ENCODE results near the gene INPP5D. TPM values are rescaled to one million over a fixed set of nuclear protein-coding genes. Genes with fewer than 3 reads are reported as not detected.

INPP5D gene
- total and polyA plus RNA-seq, 3 experiments from 2014 or later = 49.3 to 146 (median 51.0) TPM

DNA sequence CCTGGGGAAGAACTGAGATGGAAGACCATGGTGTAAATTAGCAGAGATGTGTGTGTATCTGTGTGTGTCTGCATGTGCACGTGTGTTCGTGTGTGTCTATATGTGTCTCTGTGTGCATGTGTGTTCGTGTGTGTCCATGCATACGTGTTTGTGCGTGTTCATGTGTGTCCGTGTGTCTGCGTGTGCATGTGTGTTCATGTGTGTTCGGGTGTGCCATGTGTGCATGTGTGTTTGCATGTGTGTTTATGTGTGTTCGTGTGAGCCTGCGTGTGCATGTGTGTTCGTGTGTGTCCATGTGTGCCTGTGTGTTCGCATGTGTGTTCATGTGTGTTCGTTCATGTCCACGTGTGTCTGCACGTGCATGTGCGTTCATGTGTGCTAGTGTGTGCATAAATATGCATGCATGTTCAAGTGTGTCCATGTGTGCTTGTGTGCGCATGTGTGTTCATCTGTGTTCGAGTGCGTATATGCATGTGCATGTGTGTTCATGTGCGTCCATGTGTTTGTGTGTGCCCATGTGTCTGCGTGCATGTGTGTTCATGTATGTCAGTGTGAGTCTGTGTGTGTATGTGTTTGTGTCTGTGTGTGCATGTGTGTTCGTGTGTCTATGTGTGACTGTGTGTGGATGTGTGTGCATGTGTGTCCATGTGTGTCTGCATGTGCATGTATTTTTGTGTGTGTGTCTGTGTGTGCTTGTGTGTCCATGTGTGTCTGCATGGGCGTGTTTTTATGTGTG lies 24.5 kb upstream of the INPP5D start:
- H3K4me1 ChIP-seq (ENCODE audit: insufficient read depth, low read length) = no peaks in the 10 kb centered on the region
- no peaks in the 10 kb centered on the region for H3K9me3 ChIP-seq (ENCODE audit: low read length)
- ChIA-PET CTCF (no interaction called here), POLR2A (no interaction called here)
- peaks cover 0 to 4% of the 10 kb centered on the region in 2 donors for H3K27me3 Mint-ChIP-seq
- no peak overlapping the region for H3K27ac Mint-ChIP-seq
- DNase-seq = no peak
- no peaks in the 10 kb centered on the region for H3K36me3 Mint-ChIP-seq
- no peak overlapping the region for H3K4me3 Mint-ChIP-seq
- no peaks in the 10 kb centered on the region for H3K36me3 ChIP-seq (ENCODE audit: insufficient read depth, low read length)
- no peaks in the 10 kb centered on the region for H3K4me1 Mint-ChIP-seq
- H3K27ac ChIP-seq (ENCODE audit: low read depth, low read length) = no peak overlapping the region
- H3K27me3 ChIP-seq (ENCODE audit: insufficient read depth, low read length, poor library complexity, severe bottlenecking) = no peaks in the 10 kb centered on the region
- H3K4me3 ChIP-seq (ENCODE audit: low read length) = no peak overlapping the region
- no peaks in the 10 kb centered on the region for H3K9me3 Mint-ChIP-seq

DNA sequence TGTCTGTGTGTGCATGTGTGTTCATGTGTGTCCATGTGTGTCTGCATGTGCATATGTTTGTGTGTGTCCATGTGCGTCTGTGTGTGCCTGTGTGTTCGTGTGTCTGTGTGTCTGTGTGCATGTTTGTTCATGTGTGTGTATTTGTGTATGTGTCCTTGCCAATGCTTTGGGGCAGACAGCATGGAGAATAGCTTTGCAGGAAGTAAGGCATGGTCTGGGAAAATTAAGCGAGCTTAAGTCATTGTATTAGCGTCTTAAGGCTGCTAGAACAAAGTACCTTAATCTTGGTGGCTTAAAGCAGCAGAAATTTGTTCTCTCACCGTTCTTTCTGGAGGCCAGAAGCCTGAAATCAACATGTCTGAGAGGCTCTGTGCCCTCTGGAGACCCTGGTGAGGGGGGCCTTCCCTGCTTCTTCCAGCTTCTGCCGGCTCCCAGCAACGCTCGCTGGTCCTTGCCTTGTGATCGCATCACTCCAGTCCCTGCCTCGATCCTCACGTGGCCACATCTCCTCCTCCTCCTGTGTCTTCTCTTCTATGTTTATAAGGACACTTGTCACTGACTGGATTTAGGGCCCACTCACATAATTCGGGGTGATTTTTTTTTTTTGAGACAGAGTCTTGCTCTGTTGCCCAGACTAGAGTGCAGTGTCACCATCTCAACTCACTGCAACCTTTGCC lies 23.8 kb upstream of the INPP5D start:
- H3K27ac Mint-ChIP-seq = no peak overlapping the region
- Histone ChIP-seq H3K27ac (ENCODE audit: low read depth, low read length) (no peak overlapping the region), H3K4me1 (ENCODE audit: insufficient read depth, low read length) (no peaks in the 10 kb centered on the region), H3K4me3 (ENCODE audit: low read length) (no peak overlapping the region), H3K9me3 (ENCODE audit: low read length) (no peaks in the 10 kb centered on the region), H3K27me3 (ENCODE audit: insufficient read depth, low read length, poor library complexity, severe bottlenecking) (no peaks in the 10 kb centered on the region), H3K36me3 (ENCODE audit: insufficient read depth, low read length) (no peaks in the 10 kb centered on the region)
- CTCF ChIA-PET = no interaction called here
- H3K36me3 Mint-ChIP-seq = no peaks in the 10 kb centered on the region
- H3K4me3 Mint-ChIP-seq = no peak overlapping the region
- peaks cover 0 to 4% of the 10 kb centered on the region in 2 donors for H3K27me3 Mint-ChIP-seq
- no peaks in the 10 kb centered on the region for H3K4me1 Mint-ChIP-seq
- POLR2A ChIA-PET = no interaction called here
- no peak for DNase-seq
- H3K9me3 Mint-ChIP-seq = no peaks in the 10 kb centered on the region

DNA sequence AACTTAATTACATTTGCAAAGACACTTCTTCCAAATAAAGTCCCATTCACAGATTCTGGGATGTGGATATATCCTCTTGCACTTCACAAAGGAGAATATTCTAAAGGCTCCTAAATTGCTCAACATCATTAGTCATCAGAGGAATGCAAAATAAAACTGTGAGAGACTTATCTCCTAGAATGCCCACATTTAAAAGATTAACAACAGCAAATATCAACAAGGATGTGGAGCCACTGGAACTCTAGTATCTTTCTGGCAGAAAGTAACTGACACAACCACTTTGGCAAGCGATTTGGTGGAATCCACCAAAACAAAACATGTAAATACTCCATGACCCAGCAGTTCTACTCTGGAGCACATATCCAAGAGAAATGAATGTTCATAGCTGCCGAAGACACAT lies 23.1 kb upstream of the INPP5D start:
- H3K4me3 Mint-ChIP-seq = no peak overlapping the region
- no peaks in the 10 kb centered on the region for H3K9me3 Mint-ChIP-seq
- H3K36me3 ChIP-seq (ENCODE audit: insufficient read depth, low read length) = no peaks in the 10 kb centered on the region
- H3K27me3 Mint-ChIP-seq = peaks cover under 1 to 7% of the 10 kb centered on the region in 2 donors
- no peak overlapping the region for H3K4me3 ChIP-seq (ENCODE audit: low read length)
- no peak for DNase-seq
- no peaks in the 10 kb centered on the region for H3K4me1 Mint-ChIP-seq
- ChIA-PET CTCF (interaction anchor here (1.0 kb wide), 1 partner anchor 228 kb away, joined by 4 read pairs; no protein-coding TSS in a partner anchor), POLR2A (no interaction called here)
- no peak overlapping the region for H3K27ac Mint-ChIP-seq
- no peaks in the 10 kb centered on the region for H3K36me3 Mint-ChIP-seq
- no peaks in the 10 kb centered on the region for H3K4me1 ChIP-seq (ENCODE audit: insufficient read depth, low read length)
- H3K27me3 ChIP-seq (ENCODE audit: insufficient read depth, low read length, poor library complexity, severe bottlenecking) = no peaks in the 10 kb centered on the region
- H3K9me3 ChIP-seq (ENCODE audit: low read length) = no peaks in the 10 kb centered on the region
- no peak overlapping the region for H3K27ac ChIP-seq (ENCODE audit: low read depth, low read length)

DNA sequence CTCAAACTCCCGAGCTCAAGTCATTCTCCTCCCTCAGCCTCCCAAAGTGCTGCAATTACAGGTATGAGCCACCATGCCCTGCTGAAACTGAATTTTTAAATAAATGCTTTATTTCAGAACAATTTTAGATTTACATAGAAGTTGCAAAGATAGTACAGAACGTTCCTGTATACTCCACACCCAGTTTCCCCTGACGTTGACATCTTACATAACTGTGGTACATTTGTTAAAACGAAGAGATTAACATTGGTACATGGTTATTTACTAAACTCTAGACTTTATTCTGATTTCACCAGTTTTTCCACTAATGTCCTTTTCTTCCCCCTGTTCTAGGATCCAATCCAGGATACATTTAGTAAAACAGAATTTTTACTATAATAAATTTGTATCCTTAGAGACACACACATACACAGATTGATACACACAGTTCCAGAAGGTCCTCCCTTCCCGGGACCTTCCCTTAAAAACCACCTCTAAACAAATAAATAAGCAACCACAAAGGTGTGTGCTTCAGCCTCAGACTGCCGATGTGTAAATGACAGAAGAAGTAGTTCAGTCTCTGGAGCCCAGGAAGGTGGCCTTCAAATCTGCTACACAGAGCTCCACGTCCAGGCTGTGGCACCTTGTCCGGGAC lies 20.8 kb upstream of the INPP5D start:
- Histone ChIP-seq H3K4me3 (ENCODE audit: low read length) (no peak overlapping the region), H3K9me3 (ENCODE audit: low read length) (no peaks in the 10 kb centered on the region), H3K36me3 (ENCODE audit: insufficient read depth, low read length) (no peaks in the 10 kb centered on the region), H3K27me3 (ENCODE audit: insufficient read depth, low read length, poor library complexity, severe bottlenecking) (no peaks in the 10 kb centered on the region), H3K4me1 (ENCODE audit: insufficient read depth, low read length) (no peaks in the 10 kb centered on the region), H3K27ac (ENCODE audit: low read depth, low read length) (no peak overlapping the region)
- H3K4me3 Mint-ChIP-seq = no peak overlapping the region
- H3K36me3 Mint-ChIP-seq = no peaks in the 10 kb centered on the region
- CTCF ChIA-PET = no interaction called here
- H3K27me3 Mint-ChIP-seq = peaks cover 10 to 12% of the 10 kb centered on the region in 2 donors
- no peaks in the 10 kb centered on the region for H3K9me3 Mint-ChIP-seq
- no peak for DNase-seq
- POLR2A ChIA-PET = no interaction called here
- no peak overlapping the region for H3K27ac Mint-ChIP-seq
- H3K4me1 Mint-ChIP-seq = no peaks in the 10 kb centered on the region

DNA sequence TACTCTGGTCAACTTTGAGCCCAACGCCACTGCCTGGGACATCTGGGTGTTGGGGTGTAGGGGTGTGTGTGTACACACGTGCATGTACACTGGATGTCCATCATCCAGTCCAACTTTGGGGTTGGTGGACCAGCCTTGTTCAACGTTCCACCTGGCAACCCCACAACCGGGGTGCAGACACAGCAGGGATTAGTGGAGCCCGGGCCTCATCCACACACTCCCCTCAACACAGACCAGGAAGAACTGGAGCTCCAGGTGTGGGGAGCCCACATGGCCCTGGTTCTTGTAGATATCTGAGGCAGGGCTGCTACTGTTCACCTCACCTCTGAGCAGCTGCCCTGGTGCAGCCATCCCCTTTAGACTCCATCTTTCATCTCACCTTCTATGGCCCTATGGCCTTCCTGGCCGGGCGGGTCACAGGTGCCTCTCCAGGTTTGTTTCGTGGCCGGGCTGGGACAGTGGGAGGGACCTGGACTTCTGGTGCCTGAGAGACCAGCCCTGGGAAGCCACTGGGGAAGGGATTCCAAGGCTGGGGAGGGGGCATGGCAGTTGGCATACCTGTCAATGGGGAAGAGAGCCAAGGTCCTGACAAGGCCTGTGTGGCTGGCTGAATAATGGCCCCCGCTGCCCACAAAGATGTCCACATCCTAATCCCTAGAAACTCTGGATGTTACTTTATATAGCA lies 20.2 kb upstream of the INPP5D start:
- no peak overlapping the region for H3K4me3 ChIP-seq (ENCODE audit: low read length)
- H3K4me3 Mint-ChIP-seq = no peak overlapping the region
- H3K27ac Mint-ChIP-seq = no peak overlapping the region
- no peaks in the 10 kb centered on the region for H3K4me1 ChIP-seq (ENCODE audit: insufficient read depth, low read length)
- H3K4me1 Mint-ChIP-seq = no peaks in the 10 kb centered on the region
- H3K36me3 ChIP-seq (ENCODE audit: insufficient read depth, low read length) = no peaks in the 10 kb centered on the region
- H3K9me3 ChIP-seq (ENCODE audit: low read length) = no peaks in the 10 kb centered on the region
- CTCF ChIA-PET = no interaction called here
- H3K27me3 ChIP-seq (ENCODE audit: insufficient read depth, low read length, poor library complexity, severe bottlenecking) = no peaks in the 10 kb centered on the region
- H3K9me3 Mint-ChIP-seq = no peaks in the 10 kb centered on the region
- POLR2A ChIA-PET = no interaction called here
- no peaks in the 10 kb centered on the region for H3K36me3 Mint-ChIP-seq
- no peak overlapping the region for H3K27ac ChIP-seq (ENCODE audit: low read depth, low read length)
- no peak for DNase-seq
- H3K27me3 Mint-ChIP-seq = peaks cover 10 to 12% of the 10 kb centered on the region in 2 donors

DNA sequence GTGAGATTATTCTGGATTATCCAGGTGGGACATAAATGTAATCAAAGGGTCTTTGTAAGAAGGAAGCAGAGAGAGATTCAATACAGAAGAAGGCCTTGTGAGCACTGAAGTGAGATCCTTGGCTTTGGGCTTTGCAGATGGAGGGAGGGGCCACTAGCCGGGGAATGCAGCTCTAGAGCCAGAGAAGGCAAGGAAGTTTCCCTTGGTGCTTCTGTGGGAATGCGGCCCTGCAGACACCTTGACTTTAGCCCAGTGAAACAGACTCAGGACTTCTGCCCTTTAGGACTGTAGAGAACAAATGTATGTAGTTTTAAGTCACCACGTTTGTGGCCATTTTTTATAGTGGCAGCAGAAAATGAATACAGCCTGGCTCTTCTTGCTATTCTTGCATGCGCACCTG lies 19.6 kb upstream of the INPP5D start:
- ChIA-PET CTCF (no interaction called here), POLR2A (no interaction called here)
- no peaks in the 10 kb centered on the region for H3K36me3 ChIP-seq (ENCODE audit: insufficient read depth, low read length)
- no peak overlapping the region for H3K27ac ChIP-seq (ENCODE audit: low read depth, low read length)
- no peaks in the 10 kb centered on the region for H3K9me3 ChIP-seq (ENCODE audit: low read length)
- H3K4me3 ChIP-seq (ENCODE audit: low read length) = no peak overlapping the region
- Mint-ChIP-seq H3K9me3 (no peaks in the 10 kb centered on the region), H3K27me3 (peaks cover 10 to 12% of the 10 kb centered on the region in 2 donors), H3K36me3 (no peaks in the 10 kb centered on the region), H3K27ac (peak overlapping the region in 1 of 8 donors; percentile 57), H3K4me1 (no peaks in the 10 kb centered on the region), H3K4me3 (no peak overlapping the region)
- H3K27me3 ChIP-seq (ENCODE audit: insufficient read depth, low read length, poor library complexity, severe bottlenecking) = no peaks in the 10 kb centered on the region
- H3K4me1 ChIP-seq (ENCODE audit: insufficient read depth, low read length) = no peaks in the 10 kb centered on the region
- no peak for DNase-seq

DNA sequence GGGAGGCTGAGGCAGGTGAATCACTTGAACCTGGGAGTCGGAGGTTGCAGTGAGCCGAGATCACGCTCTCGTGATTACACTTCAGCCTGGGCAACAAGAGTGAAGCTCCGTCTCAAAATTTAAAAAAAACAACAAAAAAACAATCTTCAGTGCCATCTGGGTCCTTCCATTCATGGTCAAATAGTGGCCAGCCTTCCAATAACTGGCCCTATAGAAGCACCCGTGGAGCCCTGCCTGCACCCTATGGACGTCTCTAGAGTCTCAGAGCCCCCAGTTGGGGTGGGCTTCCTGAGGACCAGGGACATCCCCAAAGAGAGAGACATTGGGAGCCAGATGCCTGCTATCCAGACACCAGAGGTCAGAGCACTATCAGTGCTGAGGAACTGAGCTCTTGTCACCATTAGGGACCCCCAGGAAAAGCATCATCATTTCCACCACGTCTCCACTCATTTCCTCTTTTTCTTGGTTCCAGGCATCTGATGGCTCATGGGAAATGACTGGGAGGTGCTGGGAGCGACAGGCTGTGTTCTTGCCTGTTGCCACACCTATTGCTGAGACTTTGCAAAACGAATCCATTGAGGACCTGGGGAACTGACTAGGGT lies 18.3 kb upstream of the INPP5D start:
- no peak for DNase-seq
- no peaks in the 10 kb centered on the region for H3K27me3 ChIP-seq (ENCODE audit: insufficient read depth, low read length, poor library complexity, severe bottlenecking)
- Mint-ChIP-seq H3K36me3 (no peaks in the 10 kb centered on the region), H3K9me3 (no peaks in the 10 kb centered on the region), H3K4me1 (no peaks in the 10 kb centered on the region), H3K27ac (no peak overlapping the region), H3K4me3 (no peak overlapping the region), H3K27me3 (peaks cover 10 to 12% of the 10 kb centered on the region in 2 donors)
- H3K27ac ChIP-seq (ENCODE audit: low read depth, low read length) = no peak overlapping the region
- H3K36me3 ChIP-seq (ENCODE audit: insufficient read depth, low read length) = no peaks in the 10 kb centered on the region
- ChIA-PET POLR2A (no interaction called here), CTCF (interaction anchor here (1.9 kb wide), 1 partner anchor 12 kb away, joined by 7 read pairs; no protein-coding TSS in a partner anchor)
- H3K9me3 ChIP-seq (ENCODE audit: low read length) = no peaks in the 10 kb centered on the region
- no peak overlapping the region for H3K4me3 ChIP-seq (ENCODE audit: low read length)
- no peaks in the 10 kb centered on the region for H3K4me1 ChIP-seq (ENCODE audit: insufficient read depth, low read length)
